MCF 10A (cell line): ENCODE results near the gene PTPN4. TPM values are rescaled to one million over a fixed set of nuclear protein-coding genes. Genes with fewer than 3 reads are reported as not detected.

ENCODE experiments used
- BruUV-seq: library from RNA; stranded (reverse); fragments of 400-500 nt; replicated peaks from 2 replicates; lab custom pipeline; 2021; lab: Mats Ljungman, UMichigan
- CTCF ChIA-PET: fragments of 300-600 bp; sonication (Branson Sonifier 250); formaldehyde crosslinking; extraction: SDS; loops from one replicate; lab custom pipeline; 2021; ENCODE audit warnings: antibody characterized with exemption, inconsistent platforms; lab: Yijun Ruan, JAX
- POLR2A ChIA-PET: fragments of 300-600, 350-650 bp; sonication (Branson Sonifier 250); formaldehyde crosslinking; extraction: SDS; loops from one replicate; lab custom pipeline; 2020; ENCODE audit warnings: antibody characterized with exemption, inconsistent platforms; lab: Yijun Ruan, JAX
- DNase-seq: peaks from one replicate; pipeline ENCODE4 v3.0.0-alpha.2; 2018; ENCODE audit not compliant: unreplicated experiment
- H3K27ac Mint-ChIP-seq: one replicate; pipeline ENCODE4 v1.8.0; 2022; ENCODE audit warnings: mild to moderate bottlenecking, low read depth, mixed read lengths; ENCODE audit not compliant: unreplicated experiment
- H3K27me3 Mint-ChIP-seq: one replicate; pipeline ENCODE4 v1.8.0; 2022; ENCODE audit warnings: mixed read lengths; ENCODE audit not compliant: insufficient read depth, unreplicated experiment
- H3K36me3 Mint-ChIP-seq: one replicate; pipeline ENCODE4 v1.8.0; 2022; ENCODE audit warnings: mild to moderate bottlenecking, moderate library complexity, mixed read lengths; ENCODE audit not compliant: insufficient read depth, unreplicated experiment
- H3K4me1 Mint-ChIP-seq: one replicate; pipeline ENCODE4 v1.8.0; 2022; ENCODE audit warnings: mixed read lengths; ENCODE audit not compliant: insufficient read depth, unreplicated experiment
- H3K4me3 Mint-ChIP-seq: one replicate; pipeline ENCODE4 v1.8.0; 2022; ENCODE audit warnings: mild to moderate bottlenecking, moderate library complexity, mixed read lengths; ENCODE audit not compliant: unreplicated experiment
- H3K9me3 Mint-ChIP-seq: one replicate; pipeline ENCODE4 v1.8.0; 2022; ENCODE audit warnings: mixed read lengths; ENCODE audit not compliant: unreplicated experiment
- intact Hi-C: fragments of 100-400 bp; cut with micrococcal nuclease; formaldehyde crosslinking; loops from 2 replicates; pipeline ENCODE4 v1.14.1; 2022
- total RNA-seq: library from RNA; stranded (reverse); gene quantifications from 2 replicates; pipeline ENCODE4 v1.2.3, GENCODE V29; 2022
- TF ChIP-seq, protein P1 (sequence below): fragments of 200-600 bp; IDR thresholded peaks from one replicate; pipeline ENCODE4 v1.8.0; 2022; ENCODE audit warnings: antibody characterized with exemption, mild to moderate bottlenecking; ENCODE audit not compliant: unreplicated experiment

The PTPN4 gene
- total RNA-seq, 1 experiment from 2014 or later = 21.1 TPM

DNA sequence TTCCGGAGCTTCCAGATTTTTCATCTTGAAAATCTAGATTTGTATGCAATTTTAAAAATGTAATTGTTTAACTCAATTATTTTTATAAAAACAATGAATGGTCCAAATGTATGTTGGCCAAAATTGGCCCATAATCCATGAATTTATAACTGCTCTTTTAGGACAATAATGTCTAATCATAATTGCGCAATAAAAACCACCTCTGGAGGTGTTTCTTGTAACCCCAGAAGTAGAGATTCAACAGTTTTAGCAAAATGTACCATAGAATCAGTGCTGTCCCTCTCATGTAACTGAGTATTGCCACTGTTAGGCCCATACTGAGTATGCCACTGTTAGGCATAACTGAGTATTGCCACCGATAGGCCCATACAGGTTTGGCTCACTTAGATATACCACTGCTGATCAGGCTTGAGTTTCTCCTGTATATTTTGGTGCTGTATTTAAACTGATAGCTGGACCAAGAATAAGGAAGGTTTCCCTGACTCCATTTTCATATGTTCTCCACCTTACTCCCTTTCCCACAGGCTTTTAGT is 182.3 kb downstream of the PTPN4 start:
- H3K27me3 Mint-ChIP-seq = no peaks in the 10 kb centered on the region
- H3K27ac Mint-ChIP-seq = no peak overlapping the region
- BruUV-seq = no TSS peak
- ChIA-PET CTCF (interaction anchor here (0.9 kb wide), 1 partner anchor 371 kb away, joined by 3 read pairs; no protein-coding TSS in a partner anchor), POLR2A (no interaction called here)
- TF ChIP-seq, protein P1, sequence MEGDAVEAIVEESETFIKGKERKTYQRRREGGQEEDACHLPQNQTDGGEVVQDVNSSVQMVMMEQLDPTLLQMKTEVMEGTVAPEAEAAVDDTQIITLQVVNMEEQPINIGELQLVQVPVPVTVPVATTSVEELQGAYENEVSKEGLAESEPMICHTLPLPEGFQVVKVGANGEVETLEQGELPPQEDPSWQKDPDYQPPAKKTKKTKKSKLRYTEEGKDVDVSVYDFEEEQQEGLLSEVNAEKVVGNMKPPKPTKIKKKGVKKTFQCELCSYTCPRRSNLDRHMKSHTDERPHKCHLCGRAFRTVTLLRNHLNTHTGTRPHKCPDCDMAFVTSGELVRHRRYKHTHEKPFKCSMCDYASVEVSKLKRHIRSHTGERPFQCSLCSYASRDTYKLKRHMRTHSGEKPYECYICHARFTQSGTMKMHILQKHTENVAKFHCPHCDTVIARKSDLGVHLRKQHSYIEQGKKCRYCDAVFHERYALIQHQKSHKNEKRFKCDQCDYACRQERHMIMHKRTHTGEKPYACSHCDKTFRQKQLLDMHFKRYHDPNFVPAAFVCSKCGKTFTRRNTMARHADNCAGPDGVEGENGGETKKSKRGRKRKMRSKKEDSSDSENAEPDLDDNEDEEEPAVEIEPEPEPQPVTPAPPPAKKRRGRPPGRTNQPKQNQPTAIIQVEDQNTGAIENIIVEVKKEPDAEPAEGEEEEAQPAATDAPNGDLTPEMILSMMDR = no peak
- no peak overlapping the region for H3K4me3 Mint-ChIP-seq
- H3K4me1 Mint-ChIP-seq = no peaks in the 10 kb centered on the region
- peaks cover 18% of the 10 kb centered on the region for H3K36me3 Mint-ChIP-seq
- intact Hi-C loops = no loop called here
- DNase-seq = no peak
- H3K9me3 Mint-ChIP-seq = no peaks in the 10 kb centered on the region

DNA sequence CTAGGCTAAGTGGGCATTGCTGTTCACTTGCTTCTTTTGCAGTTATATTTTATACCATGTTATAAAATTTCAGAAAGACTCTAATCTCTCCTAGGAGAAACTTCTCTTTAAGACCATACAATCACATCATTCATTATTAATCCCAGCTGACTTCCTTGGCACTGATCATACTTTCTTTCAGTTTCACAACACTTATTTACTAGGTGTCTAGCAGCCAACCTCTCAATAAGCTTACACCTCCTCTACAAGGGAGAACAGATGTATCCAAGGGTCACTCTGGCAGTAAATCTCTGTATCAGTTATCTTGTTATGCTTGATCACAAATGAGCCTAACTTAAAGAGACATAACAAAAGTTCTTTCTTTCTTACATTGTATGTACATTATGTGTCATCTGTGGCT is 183.3 kb downstream of the PTPN4 start:
- H3K4me3 Mint-ChIP-seq = no peak overlapping the region
- no peaks in the 10 kb centered on the region for H3K4me1 Mint-ChIP-seq
- BruUV-seq = no TSS peak
- ChIA-PET POLR2A (no interaction called here), CTCF (interaction anchor here (0.9 to 1.0 kb wide), 2 partner anchors 76 to 370 kb away, joined by 3 read pairs; no protein-coding TSS in a partner anchor)
- no peak for DNase-seq
- H3K27ac Mint-ChIP-seq = no peak overlapping the region
- no peaks in the 10 kb centered on the region for H3K9me3 Mint-ChIP-seq
- H3K36me3 Mint-ChIP-seq = peaks cover 17% of the 10 kb centered on the region
- TF ChIP-seq, protein P1 = no peak
- intact Hi-C loops = no loop called here
- no peaks in the 10 kb centered on the region for H3K27me3 Mint-ChIP-seq

DNA sequence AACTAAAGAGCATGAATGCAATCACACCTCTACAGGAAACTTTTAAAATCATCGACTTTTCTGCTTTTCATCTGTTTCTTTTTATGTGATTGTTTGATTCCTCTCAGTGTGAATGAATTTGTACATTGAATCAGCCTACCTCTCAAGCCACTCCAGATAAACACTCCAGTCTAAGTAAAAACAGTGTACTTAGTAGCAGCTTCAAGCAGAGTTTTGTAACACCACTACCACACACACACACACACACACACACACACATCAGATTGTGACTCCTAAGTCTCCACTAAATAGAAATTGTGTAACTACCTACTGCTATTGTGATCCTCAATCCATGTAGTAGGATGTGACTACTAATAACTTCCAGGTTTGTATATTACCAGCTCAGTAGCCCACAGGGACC is 187.8 kb downstream of the PTPN4 start:
- BruUV-seq = no TSS peak
- H3K4me1 Mint-ChIP-seq = no peaks in the 10 kb centered on the region
- H3K36me3 Mint-ChIP-seq = peaks cover 42% of the 10 kb centered on the region
- ChIA-PET POLR2A (no interaction called here), CTCF (no interaction called here)
- peak overlapping the region; percentile 8 for H3K27ac Mint-ChIP-seq
- DNase-seq = no peak
- TF ChIP-seq, protein P1 = no peak
- intact Hi-C loops = no loop called here
- H3K27me3 Mint-ChIP-seq = no peaks in the 10 kb centered on the region
- no peaks in the 10 kb centered on the region for H3K9me3 Mint-ChIP-seq
- H3K4me3 Mint-ChIP-seq = no peak overlapping the region

DNA sequence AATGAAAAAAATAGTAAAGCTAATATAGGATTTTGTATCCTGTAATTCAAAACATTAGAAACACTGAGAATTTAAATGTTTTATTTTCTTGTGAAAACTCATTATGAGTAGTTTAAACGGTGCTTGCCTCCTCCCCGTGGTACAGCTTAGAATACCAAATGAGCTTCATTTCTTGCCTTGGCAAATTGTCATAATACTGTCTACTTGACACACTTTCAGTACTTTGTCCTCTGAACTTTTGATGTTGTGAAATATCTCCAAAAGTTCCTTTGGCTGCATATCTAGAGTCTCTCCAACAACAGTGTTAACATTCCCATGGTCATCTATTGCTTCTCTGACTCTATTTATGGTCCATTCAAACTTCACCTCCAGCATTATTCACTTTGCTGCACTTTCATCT is 191.2 kb downstream of the PTPN4 start:
- ChIA-PET CTCF (no interaction called here), POLR2A (interaction anchor here (1.3 kb wide), 1 partner anchor 99 kb away, joined by 3 read pairs; no protein-coding TSS in a partner anchor)
- Mint-ChIP-seq H3K4me3 (no peak overlapping the region), H3K27ac (no peak overlapping the region), H3K27me3 (no peaks in the 10 kb centered on the region), H3K4me1 (no peaks in the 10 kb centered on the region), H3K9me3 (no peaks in the 10 kb centered on the region), H3K36me3 (peaks cover 47% of the 10 kb centered on the region)
- TF ChIP-seq, protein P1 = no peak
- intact Hi-C loops = no loop called here
- no TSS peak for BruUV-seq
- DNase-seq = no peak
